ENCODE data around the gene GRK1. TPM values are rescaled to one million over a fixed set of nuclear protein-coding genes. Genes with fewer than 3 reads are reported as not detected.

The GRK1 gene
- total and polyA plus RNA-seq, 10 donors = not detected

GRCh38 chr13:113754691-113755090 lies 87.7 kb downstream of the GRK1 start:
- Histone ChIP-seq H3K27me3 (replicated peaks in 1 of 7) (peaks cover 0 to 13% (median 0%) of the 10 kb centered on the region in 7 donors), H3K9me3 (no peaks in the 10 kb centered on the region), H3K4me3 (no peak overlapping the region), H3K36me3 (no peaks in the 10 kb centered on the region), H3K4me1 (peaks cover 0 to 19% (median 14%) of the 10 kb centered on the region in 6 donors), H3K27ac (no peak overlapping the region)
- TF ChIP-seq POLR2A (IDR thresholded peaks at IDR 0.05) = no peak
- no peak for TF ChIP-seq CTCF (IDR thresholded peaks at IDR 0.05 in 8 of 11, conservative IDR thresholded peaks at IDR 0.05 in 3 of 11)
- TF ChIP-seq POLR2AphosphoS5 (IDR thresholded peaks at IDR 0.05) = no peak
- 85 to 92% (median 89%) methylated on average over 15 of the region's 15 CpGs for WGBS, 5 donors
- intact Hi-C loops (cut with DNase I; ENCODE audit: low total_unique reads) = no loop called here
- peak; percentile 53 for DNase-seq

GRCh38 chr13:113756441-113757097 lies 89.5 kb downstream of the GRK1 start:
- peaks cover 0 to 28% (median 18%) of the 10 kb centered on the region in 6 donors for H3K4me1 ChIP-seq
- H3K9me3 ChIP-seq = no peaks in the 10 kb centered on the region
- TF ChIP-seq CTCF (IDR thresholded peaks at IDR 0.05 in 8 of 11, conservative IDR thresholded peaks at IDR 0.05 in 3 of 11) (no peak), POLR2AphosphoS5 (IDR thresholded peaks at IDR 0.05) (no peak), POLR2A (IDR thresholded peaks at IDR 0.05) (no peak)
- no peaks in the 10 kb centered on the region for H3K36me3 ChIP-seq
- no peak overlapping the region for H3K27ac ChIP-seq
- WGBS, 5 donors = 81 to 92% (median 89%) methylated on average over 20 of the region's 20 CpGs
- H3K27me3 ChIP-seq (replicated peaks in 1 of 7) = peaks cover 0 to 31% (median 0%) of the 10 kb centered on the region in 7 donors
- peak; percentile 64 for DNase-seq
- intact Hi-C loops (cut with DNase I; ENCODE audit: low total_unique reads) = no loop called here
- no peak overlapping the region for H3K4me3 ChIP-seq

- WGBS, 5 donors = 1% methylated on average over 65 to 80 of the region's 80 CpGs
- Histone ChIP-seq H3K4me1 (peaks cover 0 to 28% (median 18%) of the 10 kb centered on the region in 6 donors), H3K36me3 (no peaks in the 10 kb centered on the region), H3K4me3 (peak within 1 kb of the TSS; percentile 53 to 85 (median 75)), H3K27me3 (replicated peaks in 1 of 7) (peaks cover 0 to 51% (median 0%) of the 10 kb centered on the region in 7 donors), H3K27ac (peak within 1 kb of the TSS; percentile 68 to 98 (median 93)), H3K9me3 (no peaks in the 10 kb centered on the region)
- intact Hi-C loops (cut with DNase I; ENCODE audit: low total_unique reads) = no loop called here
- DNase-seq = peak; percentile 96
- TF ChIP-seq POLR2A (IDR thresholded peaks at IDR 0.05) (no peak), POLR2AphosphoS5 (IDR thresholded peaks at IDR 0.05) (peak; percentile 77 to 89 (median 81)), CTCF (IDR thresholded peaks at IDR 0.05 in 8 of 11, conservative IDR thresholded peaks at IDR 0.05 in 3 of 11) (peak in 8 of 11 experiments; percentile 29 to 76 (median 66))
Measured at GRCh38 chr13:113758651-113759524, 91.9 kb downstream of the GRK1 start, which contains the start of gene TMEM255B. Gene TMEM255B (plus strand): TSS chr13:113759226. CDS start chr13:113759270, 44 bp downstream.
